ENCODE data around the gene ITPA. TPM values are rescaled to one million over a fixed set of nuclear protein-coding genes. Genes with fewer than 3 reads are reported as not detected.
A peak's percentile ranks its signal among the peaks of the same experiment; 100 is the strongest.

Gene ITPA
- total and polyA plus RNA-seq, 2 of the 4 experiments (the other 2 are of a cell fraction) = 32.4 to 49.0 TPM

DNA sequence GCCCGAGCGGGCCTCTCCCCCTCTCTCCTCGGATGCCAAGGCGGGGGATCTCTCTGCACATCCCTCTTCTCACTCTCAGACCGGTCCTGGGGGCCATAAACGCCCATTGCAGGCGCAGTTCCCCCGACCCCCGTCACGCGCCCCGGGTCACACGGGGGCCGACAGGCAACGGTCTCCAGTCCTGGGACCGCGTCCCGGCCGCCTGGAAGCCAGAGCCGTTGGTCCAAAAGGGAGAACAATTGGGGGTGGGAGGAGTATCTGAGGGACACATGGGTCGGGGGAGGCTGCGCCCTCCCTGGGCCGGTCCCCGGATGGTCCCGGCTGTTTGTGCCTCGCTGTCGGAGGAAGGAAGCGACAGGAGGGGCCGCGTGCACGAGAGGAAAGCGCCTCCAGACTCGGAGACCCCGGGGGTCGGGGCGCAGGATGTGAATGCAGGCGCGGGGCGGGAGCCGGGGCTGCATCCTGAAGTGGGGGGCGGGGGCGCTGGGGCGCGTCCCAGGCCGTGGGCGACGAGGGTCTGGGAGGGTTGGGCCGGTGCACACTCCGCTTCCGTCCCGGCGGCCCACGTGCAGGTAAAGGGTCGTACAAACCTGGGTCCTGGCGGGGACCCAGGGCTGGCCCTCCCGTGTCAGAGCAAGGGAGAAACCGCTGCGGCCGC is 28.8 kb downstream of the ITPA start:
- no peaks in the 10 kb centered on the region for H3K79me1 ChIP-seq (ENCODE audit: low read depth in 1 of 2, low read length in 2 of 2)
- no peak overlapping the region for H2BK5ac ChIP-seq (ENCODE audit: low read depth, low read length, poor library complexity, severe bottlenecking)
- H3K56ac ChIP-seq (ENCODE audit: extremely low read depth, insufficient read depth, low read length) = no peak overlapping the region
- ChIA-PET CTCF (no interaction called here), POLR2A (ENCODE audit: unreplicated experiment) (no interaction called here)
- no peak overlapping the region for H3K4ac ChIP-seq (ENCODE audit: low read depth, low read length)
- H2BK15ac ChIP-seq (ENCODE audit: low read depth, low read length) = no peak overlapping the region
- no peaks in the 10 kb centered on the region for H3K36me3 ChIP-seq (ENCODE audit: control insufficient read depth, insufficient read depth, low read length)
- H4K5ac ChIP-seq (ENCODE audit: low read depth, low read length) = no peak overlapping the region
- H3K23ac ChIP-seq (ENCODE audit: low read depth, low read length) = no peak overlapping the region
- H4K91ac ChIP-seq (ENCODE audit: insufficient read depth, low read depth, low read length) = no peak overlapping the region
- peaks cover 4% of the 10 kb centered on the region; the same call in 1 of the 2 replicates for H4K20me1 ChIP-seq (ENCODE audit: insufficient read depth, low read length)
- peak overlapping the region; percentile 64 for H3K4me3 ChIP-seq (ENCODE audit: insufficient read depth, low read depth, low read length)
- no peak for DNase-seq
- peaks cover 36% of the 10 kb centered on the region for H3K27me3 ChIP-seq (ENCODE audit: control insufficient read depth, insufficient read depth, low read length)
- no peak for TF ChIP-seq RCOR1 (IDR thresholded peaks at IDR 0.05; ENCODE audit: insufficient replicate concordance, low read length)
- no peak for TF ChIP-seq RAD21 (IDR thresholded peaks at IDR 0.05; ENCODE audit: low read length)
- TF ChIP-seq, protein P1, sequence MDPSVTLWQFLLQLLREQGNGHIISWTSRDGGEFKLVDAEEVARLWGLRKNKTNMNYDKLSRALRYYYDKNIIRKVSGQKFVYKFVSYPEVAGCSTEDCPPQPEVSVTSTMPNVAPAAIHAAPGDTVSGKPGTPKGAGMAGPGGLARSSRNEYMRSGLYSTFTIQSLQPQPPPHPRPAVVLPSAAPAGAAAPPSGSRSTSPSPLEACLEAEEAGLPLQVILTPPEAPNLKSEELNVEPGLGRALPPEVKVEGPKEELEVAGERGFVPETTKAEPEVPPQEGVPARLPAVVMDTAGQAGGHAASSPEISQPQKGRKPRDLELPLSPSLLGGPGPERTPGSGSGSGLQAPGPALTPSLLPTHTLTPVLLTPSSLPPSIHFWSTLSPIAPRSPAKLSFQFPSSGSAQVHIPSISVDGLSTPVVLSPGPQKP (IDR thresholded peaks at IDR 0.05; ENCODE audit: borderline replicate concordance, low read depth, low read length) = no peak
- TF ChIP-seq MAZ (IDR thresholded peaks at IDR 0.05; ENCODE audit: borderline replicate concordance, low read depth, low read length) = no peak
- TF ChIP-seq SMC3 (IDR thresholded peaks at IDR 0.05; ENCODE audit: low read depth, low read length) = no peak
- TF ChIP-seq FOS (IDR thresholded peaks at IDR 0.05; ENCODE audit: low read depth, low read length) = no peak
- TF ChIP-seq POLR2A (IDR thresholded peaks at IDR 0.05; ENCODE audit: low read depth, low read length) = no peak
- no peak for TF ChIP-seq CHD1 (IDR thresholded peaks at IDR 0.05; ENCODE audit: low read depth, low read length)
- TF ChIP-seq BHLHE40 (IDR thresholded peaks at IDR 0.05; ENCODE audit: low read depth, low read length) = no peak
- TF ChIP-seq, protein P2, sequence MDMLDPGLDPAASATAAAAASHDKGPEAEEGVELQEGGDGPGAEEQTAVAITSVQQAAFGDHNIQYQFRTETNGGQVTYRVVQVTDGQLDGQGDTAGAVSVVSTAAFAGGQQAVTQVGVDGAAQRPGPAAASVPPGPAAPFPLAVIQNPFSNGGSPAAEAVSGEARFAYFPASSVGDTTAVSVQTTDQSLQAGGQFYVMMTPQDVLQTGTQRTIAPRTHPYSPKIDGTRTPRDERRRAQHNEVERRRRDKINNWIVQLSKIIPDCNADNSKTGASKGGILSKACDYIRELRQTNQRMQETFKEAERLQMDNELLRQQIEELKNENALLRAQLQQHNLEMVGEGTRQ (IDR thresholded peaks at IDR 0.05; ENCODE audit: low read depth, low read length) = no peak
- no peak for TF ChIP-seq NFE2L2 (IDR thresholded peaks at IDR 0.05; ENCODE audit: low read depth, low read length)
- no peak for TF ChIP-seq CEBPB (IDR thresholded peaks at IDR 0.05; ENCODE audit: low read depth, low read length)
- TF ChIP-seq MXI1 (IDR thresholded peaks at IDR 0.05; ENCODE audit: borderline replicate concordance, low read depth, low read length) = no peak
- TF ChIP-seq MAFK (IDR thresholded peaks at IDR 0.05; ENCODE audit: low read depth, low read length) = no peak
- TF ChIP-seq RFX5 (IDR thresholded peaks at IDR 0.05; ENCODE audit: low read depth, low read length) = no peak
- TF ChIP-seq, protein P3, sequence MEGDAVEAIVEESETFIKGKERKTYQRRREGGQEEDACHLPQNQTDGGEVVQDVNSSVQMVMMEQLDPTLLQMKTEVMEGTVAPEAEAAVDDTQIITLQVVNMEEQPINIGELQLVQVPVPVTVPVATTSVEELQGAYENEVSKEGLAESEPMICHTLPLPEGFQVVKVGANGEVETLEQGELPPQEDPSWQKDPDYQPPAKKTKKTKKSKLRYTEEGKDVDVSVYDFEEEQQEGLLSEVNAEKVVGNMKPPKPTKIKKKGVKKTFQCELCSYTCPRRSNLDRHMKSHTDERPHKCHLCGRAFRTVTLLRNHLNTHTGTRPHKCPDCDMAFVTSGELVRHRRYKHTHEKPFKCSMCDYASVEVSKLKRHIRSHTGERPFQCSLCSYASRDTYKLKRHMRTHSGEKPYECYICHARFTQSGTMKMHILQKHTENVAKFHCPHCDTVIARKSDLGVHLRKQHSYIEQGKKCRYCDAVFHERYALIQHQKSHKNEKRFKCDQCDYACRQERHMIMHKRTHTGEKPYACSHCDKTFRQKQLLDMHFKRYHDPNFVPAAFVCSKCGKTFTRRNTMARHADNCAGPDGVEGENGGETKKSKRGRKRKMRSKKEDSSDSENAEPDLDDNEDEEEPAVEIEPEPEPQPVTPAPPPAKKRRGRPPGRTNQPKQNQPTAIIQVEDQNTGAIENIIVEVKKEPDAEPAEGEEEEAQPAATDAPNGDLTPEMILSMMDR (conservative IDR thresholded peaks at IDR 0.05; ENCODE audit: low read depth, low read length) = no peak
- no peak overlapping the region for H2AK5ac ChIP-seq (ENCODE audit: low read depth, low read length)
- BruUV-seq (replicated peaks) = no TSS peak
- no peak overlapping the region for H3K14ac ChIP-seq (replicated peaks; ENCODE audit: low read depth, low read length)
- H3K27ac ChIP-seq (ENCODE audit: insufficient read depth, low read length) = no peak overlapping the region
- H3K4me2 ChIP-seq (ENCODE audit: low read depth, low read length) = peak overlapping the region; percentile 43
- H2BK120ac ChIP-seq (ENCODE audit: low read depth, low read length) = no peak overlapping the region
- H3K9me1 ChIP-seq (ENCODE audit: insufficient read depth, low read length) = no peaks in the 10 kb centered on the region
- no peak overlapping the region for H2BK20ac ChIP-seq (ENCODE audit: low read depth, low read length)
- H3K18ac ChIP-seq (ENCODE audit: low read depth, low read length) = no peak overlapping the region
- no peak overlapping the region for H3K9ac ChIP-seq (ENCODE audit: low read depth, low read length)
- intact Hi-C loops (cut with micrococcal nuclease) = no loop called here
- ATAC-seq (ENCODE audit: low read depth) = no peak
- in situ Hi-C loops (cut with MboI; ENCODE audit: low sequenced_read_pairs) = no loop called here
- 2% methylated on average over 19 of the region's 59 CpGs; no CpG with 5 or more reads in 1 of the 2 experiments for WGBS, 2 experiments (ENCODE audit: extremely low coverage in 2 of 2, insufficient read length in 1 of 2)
- peak overlapping the region; percentile 92 for H2AFZ ChIP-seq (replicated peaks; ENCODE audit: low read length, poor library complexity)
- H4K8ac ChIP-seq (ENCODE audit: low read depth in 2 of 2, low read length in 2 of 2) = no peak overlapping the region
- H2AK9ac ChIP-seq (replicated peaks; ENCODE audit: low read depth, low read length, poor library complexity) = peak overlapping the region; percentile 70
- dilution Hi-C loops (cut with HindIII; ENCODE audit: low sequenced_read_pairs, unreplicated experiment) = no loop called here
- no peaks in the 10 kb centered on the region; the same call in 1 of the 2 replicates for H3K4me1 ChIP-seq (ENCODE audit: control insufficient read depth, insufficient read depth, low read length)
- H3K9me3 ChIP-seq (ENCODE audit: control insufficient read depth, insufficient read depth, low read length) = no peaks in the 10 kb centered on the region

Data from IMR-90 (cell line).